SK-N-DZ (cell line): Measurements from ENCODE around the gene MUTYH.

ENCODE experiments used
- DNase-seq: peaks from one replicate; pipeline ENCODE4 v3.0.0-alpha.2; 2015; ENCODE audit warnings: low spot score

MUTYH gene

GRCh38 chr1:45348966-45349677 is 8.9 kb upstream of the MUTYH start:
- no peak for DNase-seq

GRCh38 chr1:45348609-45348965 is 8.3 kb upstream of the MUTYH start:
- DNase-seq = no peak

GRCh38 chr1:45348020-45348419 is 7.8 kb upstream of the MUTYH start:
- no peak for DNase-seq

- DNase-seq = no peak
Measured at GRCh38 chr1:45346473-45346872, 6.2 kb upstream of the MUTYH start.

- DNase-seq = no peak
Measured at GRCh38 chr1:45345014-45345413, 4.8 kb upstream of the MUTYH start.

- DNase-seq = no peak
Measured at GRCh38 chr1:45344499-45344898, 4.3 kb upstream of the MUTYH start.

- DNase-seq = peak; percentile 45
Measured at GRCh38 chr1:45340816-45341466, 701 bp upstream of the MUTYH start.

- DNase-seq = no peak
Measured at GRCh38 chr1:45337630-45338325, 2.5 kb downstream of the MUTYH start.

GRCh38 chr1:45335855-45336324 is 4.3 kb downstream of the MUTYH start:
- DNase-seq = no peak

- no peak for DNase-seq
Measured at GRCh38 chr1:45334308-45335245, 5.7 kb downstream of the MUTYH start.

GRCh38 chr1:45332346-45332720 is 7.9 kb downstream of the MUTYH start:
- no peak for DNase-seq

GRCh38 chr1:45331436-45332345 is 8.5 kb downstream of the MUTYH start:
- DNase-seq = no peak

GRCh38 chr1:45329445-45329844 is 10.8 kb downstream of the MUTYH start:
- DNase-seq = no peak

- DNase-seq = no peak
Measured at GRCh38 chr1:45328680-45329079, 11.6 kb downstream of the MUTYH start.

GRCh38 chr1:45327644-45328515 is 12.4 kb downstream of the MUTYH start:
- peak; percentile 31 for DNase-seq

GRCh38 chr1:45326627-45327623 is 13.3 kb downstream of the MUTYH start, which contains the start of gene HPDL:
TSS of gene HPDL (plus strand) at chr1:45326895. CDS start at chr1:45327149, 254 bp downstream.
- DNase-seq = peak; percentile 87

- DNase-seq = peak; percentile 25
Measured at GRCh38 chr1:45325851-45326506, 14.3 kb downstream of the MUTYH start.
